GM12878 (cell line): ENCODE results near the gene HACD4. TPM values are rescaled to one million over a fixed set of nuclear protein-coding genes. Genes with fewer than 3 reads are reported as not detected.

Experiments used
- ATAC-seq: fragments of 200-7000 bp; cut with Tn5 transposase; 3 replicates; pipeline ENCODE4 v1.9.1; 2020; ENCODE audit warnings: mild to moderate bottlenecking, moderate library complexity
- BruUV-seq: library from RNA; stranded (reverse); fragments of 400-500 nt; replicated peaks from 2 replicates; lab custom pipeline; 2021; lab: Mats Ljungman, UMichigan
- CTCF ChIA-PET: fragments of 300-600 bp; sonication (Branson Sonifier 250); formaldehyde crosslinking; extraction: SDS; loops from one replicate; lab custom pipeline; 2021; ENCODE audit warnings: inconsistent platforms; lab: Yijun Ruan, JAX
- POLR2A ChIA-PET: fragments of 350-600 bp; formaldehyde crosslinking; extraction: SDS; loops from one replicate; lab custom pipeline; 2021; ENCODE audit warnings: inconsistent platforms; lab: Charles Lee
- RAD21 ChIA-PET: fragments of 300-600 bp; sonication (Branson Sonifier 250); formaldehyde crosslinking; loops from one replicate; lab custom pipeline; 2023; ENCODE audit warnings: antibody characterized with exemption; ENCODE audit not compliant: unreplicated experiment; lab: Charles Lee
- SMC1A ChIA-PET: fragments of 300-600 bp; sonication (Branson Sonifier 250); formaldehyde crosslinking; loops from one replicate; lab custom pipeline; 2023; ENCODE audit not compliant: unreplicated experiment, uncharacterized antibody; lab: Charles Lee
- DNase-seq: peaks from one replicate; pipeline ENCODE4 v3.0.0-alpha.2; 2011; ENCODE audit warnings: low read depth, low spot score
- FAIRE-seq: peaks from 3 replicates; lab custom pipeline; 2011; peaks lifted over from hg19 to GRCh38; lab: Jason Lieb, UNC
- H2AFZ ChIP-seq: 2 replicates; pipeline ENCODE4 v1.6.0; 2011; ENCODE audit warnings: low read depth, low read length, control low read depth; ENCODE audit not compliant: control insufficient read depth
- H3K27ac ChIP-seq: 2 replicates; pipeline ENCODE4 v1.5.1; 2011; ENCODE audit warnings: control low read depth; ENCODE audit not compliant: control insufficient read depth, insufficient read depth
- H3K27me3 ChIP-seq, 2 experiments: replicated peaks in 1 of 2; 2 replicates each; pipeline versions ENCODE4 v1.6.0 to v1.6.1; 2011; ENCODE audit warnings: low read length in 1 of 2; ENCODE audit not compliant: control insufficient read depth in 2 of 2, insufficient read depth in 2 of 2
- H3K36me3 ChIP-seq, 2 experiments: 2 replicates each; pipeline ENCODE4 v1.5.1; 2011; ENCODE audit warnings: low read length in 1 of 2; ENCODE audit not compliant: control insufficient read depth in 2 of 2, insufficient read depth in 2 of 2
- H3K4me1 ChIP-seq: 2 replicates; pipeline ENCODE4 v1.6.1; 2011; ENCODE audit warnings: mild to moderate bottlenecking, low read length, moderate library complexity, mixed read lengths; ENCODE audit not compliant: control insufficient read depth, insufficient read depth
- H3K4me2 ChIP-seq: 2 replicates; pipeline ENCODE4 v1.6.0; 2011; ENCODE audit warnings: control low read depth; ENCODE audit not compliant: control insufficient read depth, insufficient read depth
- H3K4me3 ChIP-seq: fragments of 200-600 bp; sonication (generic); 2 replicates; pipeline ENCODE4 v1.5.1; 2016
- H3K79me2 ChIP-seq: 2 replicates; pipeline ENCODE4 v1.6.0; 2011; ENCODE audit warnings: low read length; ENCODE audit not compliant: control insufficient read depth, insufficient read depth
- H3K9ac ChIP-seq: 2 replicates; pipeline ENCODE4 v1.8.0; 2011; ENCODE audit warnings: low read length, control low read depth, mixed read lengths; ENCODE audit not compliant: control insufficient read depth, insufficient read depth
- H3K9me3 ChIP-seq: replicated peaks from 3 replicates; pipeline ENCODE4 v1.5.1; 2011; ENCODE audit warnings: mild to moderate bottlenecking, low read length; ENCODE audit not compliant: control insufficient read depth, insufficient read depth
- H4K20me1 ChIP-seq: 2 replicates; pipeline ENCODE4 v1.6.0; 2011; ENCODE audit not compliant: control insufficient read depth, insufficient read depth
- BCL11A ChIP-seq: IDR thresholded peaks from 2 replicates; pipeline ENCODE4 v1.6.1; 2011; ENCODE audit warnings: low read depth, low read length
- HDAC2 ChIP-seq: fragments of 200-600 bp; sonication (generic); IDR thresholded peaks from 2 replicates; pipeline ENCODE4 v1.6.1; 2017
- JUNB ChIP-seq: IDR thresholded peaks from 2 replicates; pipeline ENCODE4 v1.6.1; 2016; ENCODE audit warnings: antibody characterized with exemption, mild to moderate bottlenecking
- NR2C2 ChIP-seq: IDR thresholded peaks from 2 replicates; pipeline ENCODE4 v1.6.1; 2011; ENCODE audit warnings: borderline replicate concordance, low read depth; ENCODE audit not compliant: control insufficient read depth, insufficient read length
- REST ChIP-seq: IDR thresholded peaks from 2 replicates; pipeline ENCODE4 v1.6.1; 2012; ENCODE audit warnings: mild to moderate bottlenecking, low read depth, low read length
- ZBED1 ChIP-seq: IDR thresholded peaks from 2 replicates; pipeline ENCODE4 v1.6.1; 2016; ENCODE audit warnings: borderline replicate concordance
- ZBTB11 ChIP-seq: fragments of 450-650 bp; formaldehyde crosslinking; IDR thresholded peaks from 2 replicates; pipeline ENCODE4 v1.5.0; 2022; ENCODE audit warnings: mild to moderate bottlenecking, missing genetic modification characterization
- WGBS: methylation state at CpG from one replicate; pipeline ENCODE4 v1.1.6; 2016; ENCODE audit warnings: low lambda C conversion rate; ENCODE audit not compliant: insufficient replicate concordance, insufficient coverage; ENCODE audit errors: missing lambda C conversion rate; 5-methylcytosine and 5-hydroxymethylcytosine counted together
- in situ Hi-C: fragments of 300-500 bp; cut with MboI; formaldehyde crosslinking; loops from 9 replicates; pipeline ENCODE4 v1.14.3; 2018; ENCODE audit warnings: mixed read lengths
- intact Hi-C: fragments of 100-400 bp; cut with micrococcal nuclease; formaldehyde crosslinking; loops from one replicate; pipeline ENCODE4 v1.14.2; 2022; ENCODE audit not compliant: unreplicated experiment
- polyA plus RNA-seq, 11 experiments: library from polyadenylated mRNA; depleted of rRNA in 4 of 11; unstranded in 6 of 11; stranded (reverse) in 5 of 11; fragments of >200 nt; fragmentation: Nextera tagmentation in 4 of 11; fragmentation: Illumina TruSeq in 1 of 11; extraction: Ambion mirVana in 4 of 11; extraction: Trizol in 1 of 11; gene quantifications; 1 replicate in 1 of 11; 2 replicates in 10 of 11; pipeline versions ENCODE4 v1.2.1 to v1.2.3, GENCODE V29; 2011 to 2016; ENCODE audit warnings: inconsistent platforms in 2 of 11, missing spikeins in 2 of 11, low read depth in 1 of 11
- total RNA-seq, 4 experiments: library from RNA; depleted of rRNA in 3 of 4; stranded (reverse); fragments of >200 nt in 3 of 4; fragmentation: Illumina TruSeq in 1 of 4; extraction: Trizol in 1 of 4; gene quantifications; 2 replicates each; pipeline versions ENCODE4 v1.2.1 to v1.2.3, GENCODE V29; 2013 to 2021
- TF ChIP-seq, protein P1 (sequence below): IDR thresholded peaks from 2 replicates; pipeline ENCODE4 v1.6.1; 2011; ENCODE audit warnings: borderline replicate concordance, low read depth, mild to moderate bottlenecking, moderate library complexity, low read length; ENCODE audit not compliant: insufficient read depth, poor library complexity, severe bottlenecking

Gene HACD4
- total and polyA plus RNA-seq, 10 of the 15 experiments (the other 5 are each of a cell fraction or from before 2014, with no cell fraction given), result 3.2 to 7.6 (median 5.7) TPM

DNA sequence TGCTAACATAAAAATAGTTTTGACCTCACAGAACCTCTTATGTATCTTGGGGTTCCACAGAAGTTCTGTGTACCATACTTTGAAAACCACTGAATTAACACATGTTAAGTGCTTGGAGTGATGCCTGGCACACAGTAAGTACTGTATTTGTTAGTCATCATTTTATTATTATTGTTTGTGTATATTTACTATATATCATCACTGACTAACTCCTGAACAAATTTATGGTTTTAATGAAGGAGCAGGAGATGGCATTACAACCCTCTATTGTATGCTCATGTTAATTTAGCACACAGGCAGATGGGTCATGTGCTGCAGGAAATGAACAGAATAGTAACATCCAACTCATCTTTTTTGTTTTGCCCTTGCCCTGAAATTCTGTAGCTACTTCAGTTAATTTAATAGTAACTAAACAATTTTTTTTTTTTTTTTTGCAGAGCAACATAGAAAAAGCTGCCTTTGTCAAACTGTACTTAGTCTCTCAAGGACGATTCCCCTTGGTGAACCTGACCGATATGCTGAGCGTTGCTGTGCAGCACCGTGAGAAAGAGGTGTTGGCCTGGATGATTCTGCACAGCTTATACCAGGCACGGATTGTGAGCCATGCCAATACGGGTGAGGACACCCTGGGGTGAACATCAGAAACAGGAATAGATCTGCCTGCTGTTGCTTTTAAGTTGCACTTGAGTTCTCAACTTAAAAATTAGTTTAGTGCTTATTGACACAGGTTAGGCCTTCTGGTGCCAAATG is 45.4 kb downstream of the HACD4 start:
- BruUV-seq, result no TSS peak
- intact Hi-C loops, result no loop called here
- CTCF ChIA-PET, result interaction anchor here (1.2 to 2.7 kb wide), 2 partner anchors 18 to 125 kb away, joined by 3 to 5 read pairs; no protein-coding TSS in a partner anchor
- Histone ChIP-seq H3K9ac (no peak overlapping the region), H4K20me1 (no peaks in the 10 kb centered on the region), H3K36me3 (peaks cover 10 to 16% of the 10 kb centered on the region in 2 experiments), H2AFZ (no peak overlapping the region), H3K9me3 (no peaks in the 10 kb centered on the region), H3K27me3 (no peaks in the 10 kb centered on the region), H3K27ac (no peak overlapping the region), H3K4me2 (no peak overlapping the region), H3K4me1 (peaks cover 4% of the 10 kb centered on the region), H3K79me2 (no peaks in the 10 kb centered on the region), H3K4me3 (no peak overlapping the region)
- SMC1A ChIA-PET, result interaction anchor here (1.5 to 2.5 kb wide), 2 partner anchors 10 kb away, joined by 5 to 9 read pairs; no protein-coding TSS in a partner anchor
- no peak for TF ChIP-seq ZBED1
- TF ChIP-seq HDAC2, result no peak
- TF ChIP-seq JUNB, result no peak
- no peak for TF ChIP-seq NR2C2
- no peak for TF ChIP-seq ZBTB11 (CRISPR knock-in tag)
- no peak for TF ChIP-seq REST
- TF ChIP-seq, protein P1, sequence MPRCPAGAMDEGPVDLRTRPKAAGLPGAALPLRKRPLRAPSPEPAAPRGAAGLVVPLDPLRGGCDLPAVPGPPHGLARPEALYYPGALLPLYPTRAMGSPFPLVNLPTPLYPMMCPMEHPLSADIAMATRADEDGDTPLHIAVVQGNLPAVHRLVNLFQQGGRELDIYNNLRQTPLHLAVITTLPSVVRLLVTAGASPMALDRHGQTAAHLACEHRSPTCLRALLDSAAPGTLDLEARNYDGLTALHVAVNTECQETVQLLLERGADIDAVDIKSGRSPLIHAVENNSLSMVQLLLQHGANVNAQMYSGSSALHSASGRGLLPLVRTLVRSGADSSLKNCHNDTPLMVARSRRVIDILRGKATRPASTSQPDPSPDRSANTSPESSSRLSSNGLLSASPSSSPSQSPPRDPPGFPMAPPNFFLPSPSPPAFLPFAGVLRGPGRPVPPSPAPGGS, result no peak
- no peak for TF ChIP-seq BCL11A
- FAIRE-seq (no peak), DNase-seq (no peak), ATAC-seq (no peak)
- WGBS, result 99% methylated on average over 6 of the region's 6 CpGs
- POLR2A ChIA-PET, result no interaction called here
- RAD21 ChIA-PET, result interaction anchor here (1.2 kb wide), 1 partner anchor 11 kb away, joined by 3 read pairs; no protein-coding TSS in a partner anchor
- in situ Hi-C loops, result no loop called here
